Stimulated activated CD4-positive, alpha-beta T cell treated with anti-CD3 and anti-CD28 coated beads, Interleukin-1b, Interleukin-23, amount 100 ng/mL, for 24 hours (primary cell): ENCODE data around the gene NXF2B.
"Not testable (repeated sequence)": the region's sequence is repeated elsewhere in the genome, so short reads cannot be mapped to it uniquely, and the experiment has no call there.

Experiments used
- DNase-seq, 4 experiments: peaks; one replicate each; pipeline ENCODE4 v3.0.0-alpha.2; 2020; ENCODE audit warnings: low read depth in 4 of 4, low spot score in 1 of 4

Gene NXF2B, protein sequence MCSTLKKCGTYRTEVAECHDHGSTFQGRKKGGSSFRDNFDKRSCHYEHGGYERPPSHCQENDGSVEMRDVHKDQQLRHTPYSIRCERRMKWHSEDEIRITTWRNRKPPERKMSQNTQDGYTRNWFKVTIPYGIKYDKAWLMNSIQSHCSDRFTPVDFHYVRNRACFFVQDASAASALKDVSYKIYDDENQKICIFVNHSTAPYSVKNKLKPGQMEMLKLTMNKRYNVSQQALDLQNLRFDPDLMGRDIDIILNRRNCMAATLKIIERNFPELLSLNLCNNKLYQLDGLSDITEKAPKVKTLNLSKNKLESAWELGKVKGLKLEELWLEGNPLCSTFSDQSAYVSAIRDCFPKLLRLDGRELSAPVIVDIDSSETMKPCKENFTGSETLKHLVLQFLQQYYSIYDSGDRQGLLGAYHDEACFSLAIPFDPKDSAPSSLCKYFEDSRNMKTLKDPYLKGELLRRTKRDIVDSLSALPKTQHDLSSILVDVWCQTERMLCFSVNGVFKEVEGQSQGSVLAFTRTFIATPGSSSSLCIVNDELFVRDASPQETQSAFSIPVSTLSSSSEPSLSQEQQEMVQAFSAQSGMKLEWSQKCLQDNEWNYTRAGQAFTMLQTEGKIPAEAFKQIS

DNA sequence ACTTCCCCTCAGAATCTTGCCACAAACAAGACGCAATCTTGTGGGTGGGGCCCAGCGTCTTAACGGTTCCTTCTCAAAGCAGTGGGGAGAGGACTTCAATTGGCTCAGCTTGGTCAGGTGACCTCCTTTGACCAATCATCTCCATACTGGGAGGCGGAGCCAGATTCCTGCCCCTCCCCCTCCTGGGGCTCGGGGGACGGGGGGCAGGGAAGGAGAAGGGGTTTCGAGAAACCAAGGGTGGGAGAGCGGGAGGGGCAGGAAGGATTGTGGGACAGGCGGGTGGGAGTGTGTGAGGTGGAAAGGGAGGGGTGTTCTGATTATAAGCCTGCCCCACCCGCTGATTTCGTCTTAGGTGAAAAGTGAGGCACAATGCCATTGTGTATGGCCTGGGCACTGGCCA lies at the start of gene NXF2B:
NXF2B (minus strand) TSS at position 101 of the 400 bp plus-strand sequence. CDS start 59,972 bp downstream, outside the sequence.
- not testable (repeated sequence) for DNase-seq

DNA sequence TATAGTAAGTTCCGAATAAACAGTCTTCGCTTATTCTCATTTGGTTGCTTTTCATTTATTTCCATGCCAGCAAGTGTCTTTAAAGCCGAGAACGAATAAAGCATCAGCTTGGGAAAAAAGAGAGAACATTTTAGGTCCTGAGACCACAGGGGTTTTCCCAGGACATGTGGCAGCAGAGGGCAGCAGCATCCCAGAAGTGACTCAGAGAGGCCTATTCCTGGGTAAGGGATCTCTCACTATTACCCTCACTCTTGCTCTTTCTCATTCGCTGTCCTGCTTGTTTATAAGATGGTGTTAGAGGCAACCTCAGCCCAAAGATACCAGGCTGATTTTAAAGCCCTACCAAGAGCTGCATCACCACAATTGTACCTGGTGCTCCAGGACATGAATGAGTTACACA lies 39.0 kb upstream of the NXF2B start:
- DNase-seq, result not testable (repeated sequence)

DNA sequence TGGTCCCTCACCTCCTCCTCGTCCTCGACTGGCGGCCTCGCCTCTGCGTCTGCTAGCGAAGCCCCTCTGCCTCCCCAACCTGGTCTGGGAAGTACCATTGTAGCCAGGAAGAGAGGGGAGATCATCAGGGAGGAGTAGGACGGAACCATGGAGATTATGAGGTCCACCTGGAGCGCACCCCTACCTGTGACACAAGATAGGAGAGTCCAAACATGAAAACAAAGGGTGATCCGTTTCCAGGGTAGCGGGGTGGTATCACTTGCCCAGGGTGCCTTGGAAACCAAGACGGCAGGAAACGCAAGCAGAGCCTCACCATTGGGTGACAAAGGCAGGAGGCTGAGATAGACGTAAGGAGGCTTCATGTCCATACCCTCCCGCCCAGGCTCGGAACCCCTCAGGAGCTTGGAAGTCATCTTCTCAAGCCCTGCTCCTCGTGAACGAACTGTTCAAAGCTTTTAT lies 32.0 kb upstream of the NXF2B start, which contains the start of gene TCP11X2:
TCP11X2 (minus strand) TSS at position 51 of the 459 bp plus-strand sequence.
- not testable (repeated sequence) for DNase-seq

DNA sequence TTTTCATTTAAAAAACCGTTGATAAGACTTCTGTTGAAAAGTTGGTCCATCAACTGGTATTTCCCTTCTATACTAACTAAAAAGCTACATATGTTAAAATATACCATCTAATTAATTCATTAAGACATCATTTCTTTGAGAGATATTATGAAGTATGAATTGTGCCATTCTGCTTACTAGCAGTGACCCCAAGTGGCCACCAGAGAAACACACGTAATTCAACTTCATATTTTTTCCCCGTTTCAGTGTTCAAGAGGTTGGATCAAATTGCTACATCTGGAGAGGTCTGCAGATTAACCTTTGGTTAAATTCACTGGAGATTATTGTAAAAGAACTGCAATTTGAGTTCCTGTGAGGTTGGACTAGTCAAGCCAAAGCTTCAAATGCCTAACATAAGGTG lies 30.4 kb upstream of the NXF2B start:
- DNase-seq, result not testable (repeated sequence)

DNA sequence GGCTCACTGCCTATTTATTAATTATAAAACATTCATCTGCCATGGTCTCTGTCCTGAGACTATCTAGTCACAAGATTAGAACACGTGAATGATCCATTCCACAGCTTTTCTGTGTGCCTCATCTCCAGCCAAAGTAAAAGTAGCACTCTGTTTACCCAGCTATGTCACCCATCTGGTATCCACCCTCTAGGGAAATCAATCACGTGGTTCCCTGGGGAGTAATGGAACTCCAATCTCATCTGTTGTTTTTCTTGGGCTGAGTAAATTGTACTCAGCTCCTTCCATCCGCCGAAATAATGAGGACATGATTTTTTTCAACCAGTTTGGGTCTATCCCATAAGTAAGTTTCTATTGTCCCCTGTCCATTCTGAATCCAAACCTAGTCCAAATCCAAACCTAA lies 18.8 kb upstream of the NXF2B start:
- DNase-seq, result not testable (repeated sequence)

DNA sequence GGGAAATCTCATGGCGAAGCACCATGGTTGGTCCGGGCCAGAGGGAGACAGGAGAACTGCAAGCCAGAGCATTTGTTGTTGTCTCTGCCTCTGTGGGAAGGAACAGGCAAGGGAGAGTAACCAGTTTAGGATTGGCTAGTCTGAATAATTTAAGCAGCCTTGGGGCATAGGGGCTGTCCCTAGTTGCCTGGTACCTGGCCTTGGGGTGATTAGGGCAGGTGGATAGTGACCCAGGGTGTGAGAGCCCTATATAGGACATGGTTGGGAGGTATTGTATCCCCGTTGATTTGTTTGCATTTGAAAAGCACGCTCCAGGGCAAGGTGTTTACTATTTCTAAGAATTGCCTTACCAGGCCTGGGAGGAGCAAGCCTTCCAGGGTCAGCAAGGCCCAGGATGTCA lies 25.3 kb downstream of the NXF2B start:
- DNase-seq, result not testable (repeated sequence)

DNA sequence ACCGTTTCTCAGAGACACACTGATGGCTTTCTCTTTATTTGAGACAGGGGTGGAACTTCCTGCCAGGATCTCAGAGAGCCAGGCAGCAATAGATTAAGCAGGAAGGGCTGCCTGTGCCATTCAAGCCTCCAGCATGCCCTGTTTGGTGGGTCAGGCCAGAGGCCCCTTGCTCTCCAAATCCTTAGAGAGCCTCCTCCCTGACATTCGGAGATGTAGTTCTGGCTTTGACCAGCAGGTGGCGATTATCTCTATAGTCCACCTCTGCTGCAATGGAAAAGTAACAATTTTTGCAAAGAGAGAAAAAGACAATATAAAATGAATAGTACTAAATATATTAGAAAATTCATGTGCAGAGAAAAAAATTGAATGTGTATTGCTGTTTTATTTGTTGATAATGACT lies 93.9 kb downstream of the NXF2B start:
- peak; percentile 39 to 77 (median 47) for DNase-seq

DNA sequence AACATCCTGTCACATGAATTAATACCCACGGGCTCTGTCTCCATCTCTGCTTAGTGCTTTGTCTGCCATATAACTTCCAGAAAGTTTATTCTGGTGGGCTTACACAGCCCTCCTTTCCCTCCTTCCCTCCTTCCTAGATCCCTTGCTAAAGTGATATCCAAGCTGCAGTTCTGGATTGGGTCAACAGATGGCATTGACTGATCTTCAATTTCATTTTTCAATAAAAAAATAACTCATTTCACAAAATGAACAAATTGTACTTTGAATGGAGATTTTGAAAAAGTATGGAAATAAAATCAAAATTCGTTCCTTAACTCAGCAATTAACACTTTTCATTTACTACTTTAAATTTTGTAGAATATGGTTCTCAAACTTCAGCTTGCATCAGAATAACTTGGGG lies 97.9 kb downstream of the NXF2B start:
- no peak for DNase-seq

DNA sequence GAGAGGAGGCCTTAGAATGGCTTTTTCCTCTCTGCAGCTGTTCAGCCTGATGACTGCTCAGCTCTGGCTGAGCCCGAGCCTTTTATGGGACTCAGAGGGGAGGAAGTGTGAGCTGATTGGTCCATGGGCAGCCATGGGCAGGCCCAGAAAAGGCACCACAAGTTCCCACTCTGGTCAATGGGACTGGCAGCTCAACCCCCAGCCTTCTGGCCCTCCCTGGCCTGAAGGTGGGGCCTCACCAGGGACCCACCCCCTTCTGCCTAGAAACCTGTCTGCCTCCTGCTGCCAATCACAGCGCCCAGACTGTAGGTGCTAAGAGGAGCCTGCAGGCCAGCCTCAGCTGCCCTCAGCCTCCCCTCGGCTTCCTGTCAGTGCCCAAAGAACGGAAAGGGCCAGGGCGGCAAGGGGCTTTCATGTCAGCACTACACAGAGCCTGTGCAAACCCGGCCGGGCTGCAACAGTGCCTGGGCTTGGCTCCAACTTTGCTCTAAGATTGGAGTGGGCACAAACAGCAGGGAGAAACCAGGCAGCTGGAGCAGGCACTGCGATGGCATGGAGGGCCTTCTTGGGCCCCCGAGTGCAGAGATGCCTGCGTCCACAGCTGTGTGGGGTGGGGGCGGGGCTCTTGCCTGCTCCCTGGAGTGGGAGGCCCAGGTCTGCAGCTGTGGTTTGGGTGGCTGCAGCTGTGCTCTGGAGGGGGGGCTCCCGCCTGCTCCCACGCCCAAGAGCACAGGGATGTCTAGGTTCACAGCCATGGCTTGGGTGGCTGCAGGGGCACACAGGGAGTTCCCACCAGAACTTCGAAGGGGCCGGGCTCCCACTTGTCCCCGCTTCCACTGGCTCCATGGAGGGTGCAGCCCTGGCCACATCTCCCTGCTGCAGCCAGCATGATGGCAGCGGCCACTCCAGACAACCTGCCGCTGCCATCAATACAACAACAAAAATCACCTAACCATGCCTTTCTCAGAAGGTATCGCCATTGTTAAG lies 100.2 kb downstream of the NXF2B start:
- no peak for DNase-seq

DNA sequence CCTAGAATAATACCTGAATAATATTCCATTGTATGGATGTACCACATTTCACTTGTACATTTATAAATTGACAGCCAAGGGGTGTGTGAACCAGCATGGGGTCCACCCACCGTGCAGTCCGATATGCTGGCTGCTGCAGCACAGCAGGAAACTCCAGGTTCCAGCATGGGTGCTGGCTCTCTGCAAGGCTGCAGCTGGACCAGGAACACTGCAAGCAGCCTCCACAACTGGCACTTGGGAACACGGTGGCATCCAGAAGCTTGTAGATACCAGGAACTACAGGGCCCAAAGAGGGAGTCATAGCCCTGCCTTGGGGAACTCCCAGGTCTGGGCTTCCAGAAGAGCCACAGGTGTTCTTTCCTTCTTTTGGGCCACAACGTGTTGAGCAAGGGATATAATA lies 101.6 kb downstream of the NXF2B start:
- no peak for DNase-seq
